Testis (tissue), 2 donors: ENCODE measurements around the gene JAKMIP2.

Experiments used
- POLR2A ChIP-seq: fragments of 450-650 bp; IDR thresholded peaks from one replicate; pipeline ENCODE4 v1.6.1; 2017; ENCODE audit warnings: antibody characterized with exemption, mild to moderate bottlenecking, moderate library complexity
- TF ChIP-seq, protein P1 (sequence below), 3 experiments: fragments of 450-650 bp in 2 of 3; fragments of 200-600 bp in 1 of 3; sonication (generic) in 1 of 3; IDR thresholded peaks; one replicate each; pipeline ENCODE4 v1.5.1; 2016 to 2019; ENCODE audit warnings: antibody characterized with exemption in 3 of 3, mild to moderate bottlenecking in 2 of 3, moderate library complexity in 1 of 3

DNA sequence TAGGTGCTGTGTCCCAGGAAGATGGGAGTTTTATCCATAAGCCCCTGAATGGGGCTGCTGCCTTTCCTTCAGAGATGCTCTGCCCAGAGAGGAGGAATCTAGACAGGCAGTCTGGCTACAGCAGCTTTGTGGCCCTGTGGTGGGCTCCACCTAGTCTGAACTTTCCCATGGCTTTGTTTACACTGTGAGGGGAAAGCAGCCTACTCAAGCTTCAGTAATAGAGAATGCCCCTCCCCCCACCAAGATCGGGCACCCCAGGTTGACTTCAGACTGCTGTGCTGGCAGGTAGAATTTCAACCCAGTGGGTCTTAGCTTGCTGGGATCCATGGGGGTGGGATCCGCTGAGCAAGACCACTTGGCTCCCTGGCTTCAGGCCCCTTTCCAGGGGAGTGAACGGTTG, 171.7 kb downstream of the JAKMIP2 start:
- TF ChIP-seq, protein P1, sequence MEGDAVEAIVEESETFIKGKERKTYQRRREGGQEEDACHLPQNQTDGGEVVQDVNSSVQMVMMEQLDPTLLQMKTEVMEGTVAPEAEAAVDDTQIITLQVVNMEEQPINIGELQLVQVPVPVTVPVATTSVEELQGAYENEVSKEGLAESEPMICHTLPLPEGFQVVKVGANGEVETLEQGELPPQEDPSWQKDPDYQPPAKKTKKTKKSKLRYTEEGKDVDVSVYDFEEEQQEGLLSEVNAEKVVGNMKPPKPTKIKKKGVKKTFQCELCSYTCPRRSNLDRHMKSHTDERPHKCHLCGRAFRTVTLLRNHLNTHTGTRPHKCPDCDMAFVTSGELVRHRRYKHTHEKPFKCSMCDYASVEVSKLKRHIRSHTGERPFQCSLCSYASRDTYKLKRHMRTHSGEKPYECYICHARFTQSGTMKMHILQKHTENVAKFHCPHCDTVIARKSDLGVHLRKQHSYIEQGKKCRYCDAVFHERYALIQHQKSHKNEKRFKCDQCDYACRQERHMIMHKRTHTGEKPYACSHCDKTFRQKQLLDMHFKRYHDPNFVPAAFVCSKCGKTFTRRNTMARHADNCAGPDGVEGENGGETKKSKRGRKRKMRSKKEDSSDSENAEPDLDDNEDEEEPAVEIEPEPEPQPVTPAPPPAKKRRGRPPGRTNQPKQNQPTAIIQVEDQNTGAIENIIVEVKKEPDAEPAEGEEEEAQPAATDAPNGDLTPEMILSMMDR (IDR thresholded peaks at IDR 0.05) = no peak
- TF ChIP-seq POLR2A = no peak
